Esophagus squamous epithelium (tissue), 5 donors: ENCODE measurements around the gene HAPSTR1. TPM values are rescaled to one million over a fixed set of nuclear protein-coding genes. Genes with fewer than 3 reads are reported as not detected.
A peak's percentile ranks its signal among the peaks of the same experiment; 100 is the strongest.

Source experiments
- DNase-seq: peaks from one replicate; lab custom pipeline; 2025; lab: John Stamatoyannopoulos, UW
- H3K27ac ChIP-seq, 4 donors: fragments of 200-600 bp; sonication (generic); one replicate each; pipeline ENCODE4 v1.5.1; 2016 to 2019; ENCODE audit warnings: mild to moderate bottlenecking in 1 of 4
- H3K27me3 ChIP-seq, 4 donors: fragments of 200-600 bp; sonication (generic); 1 replicate in 3 of 4; 2 replicates in 1 of 4; pipeline versions ENCODE4 v1.5.1 to v1.6.0; 2017 to 2021; ENCODE audit warnings: antibody characterized with exemption in 1 of 4
- H3K36me3 ChIP-seq, 3 donors: fragments of 200-600 bp; sonication (generic); one replicate each; pipeline ENCODE4 v1.5.1; 2016 to 2019
- H3K4me1 ChIP-seq, 3 donors: fragments of 200-600 bp; sonication (generic); one replicate each; pipeline ENCODE4 v1.5.1; 2017 to 2019
- H3K4me3 ChIP-seq, 4 donors: fragments of 200-600 bp; sonication (generic); 1 replicate in 3 of 4; 2 replicates in 1 of 4; pipeline ENCODE4 v1.5.1; 2016 to 2019; ENCODE audit warnings: mild to moderate bottlenecking in 2 of 4, moderate library complexity in 1 of 4
- H3K9me3 ChIP-seq, 3 donors: fragments of 200-600 bp; sonication (generic); one replicate each; pipeline ENCODE4 v1.5.1; 2016 to 2019
- POLR2A ChIP-seq, 4 donors: fragments of 450-650 bp; IDR thresholded peaks; one replicate each; pipeline ENCODE4 v1.6.1; 2017; ENCODE audit warnings: antibody characterized with exemption in 4 of 4, mild to moderate bottlenecking in 4 of 4, moderate library complexity in 3 of 4
- WGBS, 2 donors: methylation state at CpG; one replicate each; pipeline ENCODE4 v1.1.5; 2018; 5-methylcytosine and 5-hydroxymethylcytosine counted together
- intact Hi-C: fragments of 100-400 bp; cut with DNase I; formaldehyde crosslinking; loops from one replicate; pipeline ENCODE4 v1.15.0; 2022
- total RNA-seq, 4 donors: library from RNA; depleted of rRNA; stranded (reverse); fragments of >200 nt; gene quantifications; one replicate each; pipeline ENCODE4 v1.1.0, GENCODE V29; 2016
- TF ChIP-seq, protein P1 (sequence below), 6 experiments: fragments of 450-650 bp in 4 of 6; fragments of 200-600 bp in 2 of 6; sonication (generic) in 2 of 6; IDR thresholded peaks; one replicate each; pipeline ENCODE4 v1.5.1; 2016 to 2019; ENCODE audit warnings: antibody characterized with exemption in 6 of 6, mild to moderate bottlenecking in 4 of 6, moderate library complexity in 4 of 6
- donor health status: DM: yes; HTN: yes; CAD: no.

HAPSTR1 gene
- total RNA-seq, 4 donors from 2014 or later = 37.8 to 59.8 (median 47.0) TPM

- Histone ChIP-seq H3K27ac (no peak overlapping the region), H3K9me3 (no peaks in the 10 kb centered on the region), H3K27me3 (no peaks in the 10 kb centered on the region), H3K4me3 (no peak overlapping the region), H3K36me3 (no peaks in the 10 kb centered on the region), H3K4me1 (peaks cover 0 to 17% (median 6%) of the 10 kb centered on the region in 3 donors)
- no peak for DNase-seq
- intact Hi-C loops = no loop called here
- WGBS, 2 donors = 71 to 81% methylated on average over 13 to 14 of the region's 14 CpGs
- no peak for TF ChIP-seq POLR2A (IDR thresholded peaks at IDR 0.05)
- TF ChIP-seq, protein P1, sequence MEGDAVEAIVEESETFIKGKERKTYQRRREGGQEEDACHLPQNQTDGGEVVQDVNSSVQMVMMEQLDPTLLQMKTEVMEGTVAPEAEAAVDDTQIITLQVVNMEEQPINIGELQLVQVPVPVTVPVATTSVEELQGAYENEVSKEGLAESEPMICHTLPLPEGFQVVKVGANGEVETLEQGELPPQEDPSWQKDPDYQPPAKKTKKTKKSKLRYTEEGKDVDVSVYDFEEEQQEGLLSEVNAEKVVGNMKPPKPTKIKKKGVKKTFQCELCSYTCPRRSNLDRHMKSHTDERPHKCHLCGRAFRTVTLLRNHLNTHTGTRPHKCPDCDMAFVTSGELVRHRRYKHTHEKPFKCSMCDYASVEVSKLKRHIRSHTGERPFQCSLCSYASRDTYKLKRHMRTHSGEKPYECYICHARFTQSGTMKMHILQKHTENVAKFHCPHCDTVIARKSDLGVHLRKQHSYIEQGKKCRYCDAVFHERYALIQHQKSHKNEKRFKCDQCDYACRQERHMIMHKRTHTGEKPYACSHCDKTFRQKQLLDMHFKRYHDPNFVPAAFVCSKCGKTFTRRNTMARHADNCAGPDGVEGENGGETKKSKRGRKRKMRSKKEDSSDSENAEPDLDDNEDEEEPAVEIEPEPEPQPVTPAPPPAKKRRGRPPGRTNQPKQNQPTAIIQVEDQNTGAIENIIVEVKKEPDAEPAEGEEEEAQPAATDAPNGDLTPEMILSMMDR (IDR thresholded peaks at IDR 0.05) = no peak
Observed at GRCh38 chr16:9138021-9138680, 46.7 kb downstream of the HAPSTR1 start.

GRCh38 chr16:9138731-9139501 lies 47.5 kb downstream of the HAPSTR1 start:
- Histone ChIP-seq H3K36me3 (no peaks in the 10 kb centered on the region), H3K27ac (no peak overlapping the region), H3K27me3 (no peaks in the 10 kb centered on the region), H3K4me3 (peak overlapping the region in 1 of 4 donors; percentile 46), H3K9me3 (no peaks in the 10 kb centered on the region), H3K4me1 (peaks cover 0 to 17% (median 6%) of the 10 kb centered on the region in 3 donors)
- intact Hi-C loops = no loop called here
- no peak for TF ChIP-seq POLR2A (IDR thresholded peaks at IDR 0.05)
- TF ChIP-seq, protein P1 (IDR thresholded peaks at IDR 0.05) = peak; percentile 51 to 81 (median 65)
- DNase-seq = no peak
- WGBS, 2 donors = 5 to 17% methylated on average over 12 to 17 of the region's 21 CpGs

- Histone ChIP-seq H3K4me3 (no peak overlapping the region), H3K36me3 (no peaks in the 10 kb centered on the region), H3K9me3 (no peaks in the 10 kb centered on the region), H3K4me1 (peaks cover 0 to 17% (median 6%) of the 10 kb centered on the region in 3 donors), H3K27ac (no peak overlapping the region), H3K27me3 (no peaks in the 10 kb centered on the region)
- WGBS, 2 donors = 88 to 93% methylated on average over 7 of the region's 7 CpGs
- TF ChIP-seq POLR2A (IDR thresholded peaks at IDR 0.05) = no peak
- TF ChIP-seq, protein P1 (IDR thresholded peaks at IDR 0.05) = no peak
- no peak for DNase-seq
- intact Hi-C loops = no loop called here
Observed at GRCh38 chr16:9139965-9140364, 48.5 kb downstream of the HAPSTR1 start.

Other genes with a start within 250 kb of the HAPSTR1 start
- gene CARHSP1, start 222.6 kb upstream of the HAPSTR1 start, total RNA-seq = 100 to 1,000 TPM in 3 of 4 donors, 10 to 100 TPM in 1; 84.5 to 244 (median 159) TPM
- not detected for gene LITAFD, start 209.3 kb upstream of the HAPSTR1 start, total RNA-seq
- gene USP7, start 127.7 kb upstream of the HAPSTR1 start, total RNA-seq = 100 to 1,000 TPM in 2 of 4 donors, 10 to 100 TPM in 2; 62.5 to 109 (median 89.1) TPM